CD4-positive, alpha-beta T cell treated with Interleukin-15 for 4 hours (primary cell): Measurements from ENCODE around the gene SUN2.

Experiments used
- DNase-seq: peaks from one replicate; pipeline ENCODE4 v3.0.0-alpha.2; 2020; ENCODE audit warnings: low spot score

The SUN2 gene

GRCh38 chr22:38733724-38734381, 21.9 kb downstream of the SUN2 start:
- DNase-seq: no peak

DNA sequence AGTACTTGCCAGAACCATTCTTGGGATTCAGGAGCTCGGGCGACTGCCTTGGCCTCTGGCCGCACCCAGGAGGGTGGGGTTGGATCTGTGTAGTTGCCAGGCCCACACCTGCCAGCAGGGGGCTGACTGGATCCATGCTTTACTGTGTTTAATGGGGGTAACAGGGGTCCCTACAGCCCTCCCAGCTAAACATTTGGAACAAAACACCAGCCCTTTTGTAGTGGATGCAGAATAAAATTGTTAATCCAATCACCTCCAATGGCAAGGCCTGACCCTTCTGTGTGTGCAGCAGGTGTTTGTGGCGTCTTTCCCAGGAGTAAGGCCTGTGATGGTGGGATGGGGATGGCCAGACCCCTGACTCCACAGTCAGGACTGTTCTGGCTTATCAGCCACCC, 22.5 kb downstream of the SUN2 start:
- DNase-seq: peak; percentile 55

GRCh38 chr22:38732251-38732815, 23.5 kb downstream of the SUN2 start:
- no peak for DNase-seq

DNA sequence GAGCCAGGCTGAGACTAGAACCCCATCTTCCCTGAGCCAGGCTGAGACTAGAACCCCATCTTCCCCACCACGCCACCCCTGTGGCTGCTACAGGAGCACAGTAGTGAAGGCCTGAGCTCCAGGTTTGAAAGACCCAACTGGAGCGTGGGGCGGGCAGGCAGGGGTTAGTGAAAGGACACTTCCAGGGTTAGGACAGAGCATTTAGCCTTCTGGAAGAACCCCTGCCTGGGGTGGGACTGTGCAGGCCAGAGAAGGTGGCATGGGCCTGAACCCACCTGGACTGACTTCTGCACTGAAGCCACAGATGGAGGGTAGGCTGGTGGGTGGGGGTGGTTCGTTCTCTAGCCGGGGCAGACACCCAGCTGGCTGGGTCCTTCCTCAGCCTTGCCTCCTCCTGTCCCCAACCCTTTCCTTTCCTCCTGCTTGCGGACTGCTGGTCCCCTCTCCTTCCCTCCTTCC, 24.1 kb downstream of the SUN2 start:
- DNase-seq: no peak

GRCh38 chr22:38730411-38730871, 25.4 kb downstream of the SUN2 start:
- no peak for DNase-seq

DNA sequence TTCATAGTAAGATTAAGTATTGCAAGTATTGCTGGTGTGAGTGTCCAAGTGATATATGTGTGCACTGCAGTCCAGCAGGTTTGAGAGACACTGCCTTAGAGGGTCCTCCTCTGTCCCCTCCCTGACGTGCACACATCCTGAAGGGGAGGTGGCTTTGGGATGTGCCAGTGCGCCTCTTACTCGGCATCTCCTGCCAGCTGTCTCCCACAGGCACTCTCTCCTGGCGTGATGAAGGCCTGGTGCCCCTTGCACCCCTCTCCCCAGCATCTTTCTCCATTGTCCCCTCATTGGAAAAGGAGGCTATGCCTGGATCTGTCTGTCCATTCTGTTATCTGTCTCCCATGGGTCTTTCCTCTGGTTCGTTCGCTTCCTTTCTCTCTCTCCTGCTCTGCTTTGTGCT, 25.9 kb downstream of the SUN2 start:
- no peak for DNase-seq

DNA sequence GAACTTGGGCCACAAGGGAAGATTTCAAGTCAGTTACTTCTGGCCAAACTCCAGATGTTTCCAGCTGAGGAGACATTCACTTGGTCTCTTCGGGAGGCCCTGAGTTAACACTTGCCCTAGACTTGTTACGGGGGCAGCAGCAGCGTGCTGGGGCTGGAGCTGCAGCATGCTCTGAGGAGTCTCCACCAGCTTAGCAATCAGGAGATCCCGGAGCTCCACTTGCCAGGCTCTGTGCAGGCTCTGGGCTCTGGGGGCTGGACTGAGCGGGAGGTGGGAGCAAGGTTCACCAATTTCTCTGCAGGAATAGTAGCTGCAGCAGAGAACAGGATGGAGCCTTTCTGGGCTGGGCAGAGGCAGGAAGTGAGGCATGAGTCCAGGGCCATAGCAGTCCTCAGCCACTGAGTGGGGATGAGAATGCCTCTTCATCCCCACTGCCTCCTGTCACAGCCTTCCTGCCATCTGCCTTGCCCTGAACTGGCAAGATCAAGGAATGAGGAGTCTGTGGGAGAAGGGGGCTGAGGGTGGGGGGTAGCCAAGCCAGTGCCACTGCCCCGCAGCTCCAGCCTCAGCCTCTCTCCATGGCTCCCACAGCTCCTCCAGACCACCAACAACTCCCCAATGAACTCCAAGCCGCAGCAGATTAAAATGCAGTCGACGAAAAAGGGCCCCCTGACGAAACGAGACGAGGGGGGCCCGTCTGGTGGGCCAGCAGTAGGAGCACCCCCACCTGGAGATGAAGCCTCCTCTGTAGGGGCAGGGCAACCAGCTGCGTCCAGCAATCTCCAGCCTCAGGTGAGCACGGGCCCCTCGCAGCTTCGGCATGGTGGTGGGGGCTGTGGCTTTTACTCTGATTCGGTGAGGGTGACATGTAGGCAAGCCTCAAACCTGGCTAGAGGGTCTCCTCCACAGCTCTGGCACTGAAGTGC, 26.7 kb downstream of the SUN2 start:
- DNase-seq: no peak

DNA sequence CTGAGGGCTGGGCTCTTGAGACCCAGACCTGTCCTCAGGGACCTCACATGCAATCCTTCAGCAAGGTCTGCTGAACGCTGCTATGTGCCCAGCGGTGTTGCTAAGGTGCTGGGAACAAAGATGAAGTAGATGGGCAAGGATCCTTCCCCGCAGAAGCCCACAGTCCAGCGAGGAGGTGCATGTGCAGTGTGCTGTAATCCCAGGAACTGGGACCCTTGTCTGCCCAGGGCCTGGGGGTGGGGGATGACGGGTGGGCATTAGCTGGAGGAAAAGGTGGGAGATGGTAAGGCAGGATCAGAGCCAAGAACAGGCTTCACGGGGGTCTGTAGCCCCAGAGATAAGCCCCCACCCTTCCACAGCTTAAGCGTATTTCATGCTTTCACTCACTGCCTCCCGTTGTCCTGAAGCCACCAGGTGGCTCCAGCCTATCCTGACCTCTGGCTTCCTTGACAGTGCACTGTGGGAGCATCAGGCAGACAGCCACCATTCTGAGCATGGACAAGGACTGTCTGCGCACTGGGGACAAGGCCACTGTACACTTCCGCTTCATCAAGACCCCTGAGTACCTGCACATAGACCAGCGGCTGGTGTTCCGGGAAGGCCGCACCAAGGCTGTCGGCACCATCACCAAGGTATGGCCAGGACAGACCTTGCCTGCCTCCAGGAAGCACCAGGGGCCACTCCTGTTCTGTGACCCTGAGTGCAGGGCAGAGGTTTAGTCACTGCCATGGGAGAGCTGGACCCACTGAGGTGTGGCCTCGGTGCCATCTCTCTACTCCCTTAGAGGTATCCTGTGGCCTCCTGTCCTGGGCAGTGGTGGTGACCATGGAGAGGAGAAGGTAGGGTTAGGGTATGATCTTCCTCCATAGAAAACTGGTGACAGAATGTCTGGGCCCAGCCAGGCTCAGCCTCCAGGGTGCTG, 28.0 kb downstream of the SUN2 start:
- no peak for DNase-seq

GRCh38 chr22:38727123-38727522, 28.7 kb downstream of the SUN2 start:
- no peak for DNase-seq

- no peak for DNase-seq
Measured at GRCh38 chr22:38725900-38726655, 29.7 kb downstream of the SUN2 start.

DNA sequence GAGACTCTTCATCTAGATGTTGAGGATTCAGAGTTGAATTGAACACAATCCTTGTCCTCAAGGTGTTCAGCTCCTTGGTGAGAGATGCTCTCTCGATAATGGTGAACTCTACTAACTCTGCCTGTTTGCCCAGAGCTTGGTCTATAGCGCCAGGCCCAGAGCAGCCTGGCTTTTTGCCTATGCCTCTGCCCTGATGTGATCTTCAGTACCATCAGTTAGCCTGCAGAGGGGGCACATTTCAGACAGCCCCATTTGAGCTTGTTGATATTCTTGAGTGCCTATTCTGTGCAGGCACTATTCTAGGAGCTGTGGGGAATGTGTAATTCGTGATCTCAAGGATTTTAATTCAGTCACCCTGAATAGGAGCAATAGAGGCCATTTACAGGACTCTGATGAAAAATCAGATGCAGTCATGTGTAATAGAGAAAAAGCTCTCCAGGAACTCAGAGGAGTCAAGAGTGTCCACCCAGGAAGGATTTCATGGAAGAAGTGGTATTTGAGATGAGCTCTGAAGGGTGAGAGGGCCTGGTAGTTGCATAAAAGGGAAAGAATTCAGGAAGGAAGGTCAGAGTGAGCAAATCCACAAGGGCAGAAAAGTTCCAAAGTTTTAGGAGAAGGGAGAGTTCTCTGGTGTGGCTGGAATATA, 30.7 kb downstream of the SUN2 start:
- peak; percentile 54 for DNase-seq

DNA sequence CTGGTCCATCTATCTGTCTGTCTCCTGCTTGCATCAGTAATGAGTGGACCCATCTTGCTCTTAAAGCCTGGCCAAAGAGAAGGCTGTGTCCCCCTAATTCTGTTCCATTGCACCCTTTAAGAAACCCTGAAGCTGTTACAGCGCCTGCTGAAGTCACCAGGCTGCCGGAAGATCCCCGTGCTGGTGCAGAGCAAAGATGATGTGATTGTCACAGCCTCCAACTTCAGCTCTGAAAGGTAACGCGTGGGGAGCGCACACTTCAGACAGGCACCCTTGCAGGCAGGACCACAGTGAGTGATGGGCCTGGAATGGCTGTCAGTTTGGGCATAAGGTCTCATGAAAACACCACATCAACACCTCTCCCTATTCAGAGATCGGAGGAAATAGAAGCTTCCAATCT, 31.6 kb downstream of the SUN2 start:
- DNase-seq: no peak

DNA sequence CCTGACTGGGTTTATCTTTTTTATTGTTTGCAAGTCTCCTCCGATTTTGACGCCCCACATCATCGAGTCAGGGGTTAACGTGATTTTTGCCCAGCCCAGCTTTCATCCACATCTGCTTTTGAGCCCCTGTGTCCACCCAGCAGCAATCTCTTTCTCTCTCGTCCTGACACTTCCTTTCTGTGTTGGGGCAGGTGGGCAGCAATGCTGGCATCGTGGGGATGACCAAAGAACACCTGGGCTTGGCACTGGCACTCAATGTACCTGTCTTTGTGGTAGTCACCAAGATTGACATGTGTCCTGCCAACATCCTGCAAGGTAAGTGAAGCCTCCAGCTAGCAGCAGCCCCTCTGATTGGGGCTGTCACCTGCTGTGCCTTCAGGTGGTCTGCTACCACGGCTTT, 34.2 kb downstream of the SUN2 start:
- no peak for DNase-seq

DNA sequence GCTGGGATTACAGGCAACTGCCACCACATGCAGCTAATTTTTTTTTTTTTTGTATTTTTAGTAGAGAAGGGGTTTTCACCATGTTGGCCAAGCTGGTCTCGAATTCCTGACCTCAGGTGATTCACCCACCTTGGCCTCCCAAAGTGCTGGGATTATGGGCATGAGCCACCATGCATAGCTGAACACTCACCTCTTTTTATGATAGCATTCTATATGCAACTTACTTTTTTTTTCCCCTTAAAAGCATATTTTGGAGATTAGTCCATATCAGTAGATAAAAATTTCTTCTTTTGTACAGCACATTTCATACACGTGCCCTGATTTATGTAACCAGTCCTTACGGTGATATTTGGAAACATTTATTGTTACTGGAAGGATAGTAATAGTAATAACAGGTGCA, 35.4 kb downstream of the SUN2 start:
- no peak for DNase-seq

DNA sequence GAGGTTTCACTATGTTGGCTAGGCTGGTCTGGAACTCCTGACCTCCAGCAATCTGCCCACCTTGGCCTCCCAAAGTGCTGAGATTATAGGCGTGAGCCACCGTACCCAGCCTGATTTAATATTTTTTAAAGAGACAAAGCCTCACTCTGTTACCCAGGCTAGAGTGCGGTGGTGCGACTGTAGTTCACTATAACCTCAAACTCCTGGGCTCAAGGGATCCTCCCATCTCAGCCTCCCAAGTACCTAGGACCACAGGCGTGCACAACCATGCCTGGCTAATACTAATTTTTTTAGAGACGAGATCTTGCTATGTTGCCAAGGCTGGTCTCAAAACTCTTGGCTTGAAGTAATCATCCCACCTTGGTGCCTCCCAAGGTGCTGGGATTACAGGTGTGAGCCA, 36.6 kb downstream of the SUN2 start:
- DNase-seq: no peak

DNA sequence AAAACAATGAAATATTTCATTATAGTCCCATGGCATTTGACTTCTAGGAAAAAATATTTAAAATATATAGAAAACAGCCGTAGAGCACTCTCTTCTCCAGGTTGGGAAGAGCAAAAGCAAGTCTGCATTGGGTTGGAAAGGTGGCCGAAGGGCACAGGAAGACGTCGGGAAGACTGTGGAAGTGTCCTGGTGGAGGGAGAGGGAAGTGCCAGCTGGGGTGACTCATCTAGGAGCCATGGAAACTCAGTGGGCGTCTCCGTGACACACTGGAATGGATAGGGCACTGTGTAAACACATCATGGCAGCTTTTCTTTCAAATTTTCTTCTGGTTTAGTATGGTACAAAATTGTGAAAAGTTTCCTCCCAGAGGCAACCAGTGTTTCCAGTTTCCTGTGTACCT, 37.4 kb downstream of the SUN2 start:
- DNase-seq: no peak

GRCh38 chr22:38717244-38717643, 38.6 kb downstream of the SUN2 start:
- DNase-seq: no peak

DNA sequence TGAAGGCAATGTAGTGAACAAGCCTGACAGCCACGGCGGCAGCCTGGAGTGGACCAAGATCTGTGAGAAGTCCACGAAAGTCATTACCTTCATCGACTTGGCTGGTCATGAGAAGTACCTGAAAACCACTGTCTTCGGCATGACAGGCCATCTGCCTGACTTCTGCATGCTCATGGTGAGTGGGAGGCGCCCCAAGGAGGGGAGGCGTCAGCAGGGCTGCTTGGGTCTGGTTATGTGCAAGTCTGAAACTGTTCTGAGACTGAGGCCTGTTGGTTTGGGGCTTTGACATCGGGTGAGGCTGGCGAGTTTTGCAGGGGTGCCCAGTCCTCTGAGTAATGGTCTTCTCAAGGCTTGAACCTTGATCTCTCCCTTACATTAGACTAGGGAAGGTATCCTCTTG, 39.0 kb downstream of the SUN2 start:
- no peak for DNase-seq

GRCh38 chr22:38716271-38716670, 39.5 kb downstream of the SUN2 start:
- no peak for DNase-seq

DNA sequence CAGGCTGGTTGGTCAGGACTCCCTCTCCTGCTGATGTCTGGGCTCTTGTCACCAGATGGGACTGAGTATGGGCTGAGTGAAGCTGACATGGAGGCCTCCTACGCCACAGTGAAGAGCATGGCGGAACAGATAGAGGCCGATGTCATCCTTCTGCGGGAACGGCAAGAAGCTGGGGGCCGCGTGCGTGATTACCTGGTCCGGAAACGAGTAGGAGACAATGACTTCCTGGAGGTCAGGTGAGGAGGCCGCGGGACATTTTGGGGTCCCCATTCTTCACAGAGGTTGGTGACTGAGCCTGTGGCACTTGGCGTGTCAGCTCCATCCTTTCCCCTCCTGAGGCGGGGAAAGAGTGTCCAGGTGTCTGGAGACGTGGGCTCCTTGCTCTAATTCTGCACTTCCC, 39.9 kb downstream of the SUN2 start:
- no peak for DNase-seq
